Calu3 (cell line): Measurements from ENCODE around the gene OMP. TPM values are rescaled to one million over a fixed set of nuclear protein-coding genes. Genes with fewer than 3 reads are reported as not detected.
A peak's percentile ranks its signal among the peaks of the same experiment; 100 is the strongest.

Experiments used
- BruUV-seq: library from RNA; stranded (reverse); fragments of 400-500 nt; replicated peaks from 2 replicates; lab custom pipeline; 2021; lab: Mats Ljungman, UMichigan
- CTCF ChIA-PET: fragments of 300-600 bp; sonication (Branson Sonifier 250); formaldehyde crosslinking; loops from one replicate; lab custom pipeline; 2022; ENCODE audit warnings: antibody characterized with exemption; lab: Charles Lee
- DNase-seq: peaks from one replicate; pipeline ENCODE4 v3.0.0; 2022
- H3K27ac Mint-ChIP-seq: one replicate; pipeline ENCODE4 v1.8.0; 2022; ENCODE audit warnings: mixed read lengths; ENCODE audit not compliant: unreplicated experiment
- H3K27me3 Mint-ChIP-seq: one replicate; pipeline ENCODE4 v1.8.0; 2022; ENCODE audit warnings: mixed read lengths; ENCODE audit not compliant: unreplicated experiment
- H3K36me3 Mint-ChIP-seq: one replicate; pipeline ENCODE4 v1.8.0; 2022; ENCODE audit warnings: mild to moderate bottlenecking, moderate library complexity, mixed read lengths; ENCODE audit not compliant: insufficient read depth, unreplicated experiment
- H3K4me1 Mint-ChIP-seq: one replicate; pipeline ENCODE4 v1.8.0; 2022; ENCODE audit warnings: mild to moderate bottlenecking, low read depth, mixed read lengths; ENCODE audit not compliant: unreplicated experiment
- H3K4me3 Mint-ChIP-seq: one replicate; pipeline ENCODE4 v1.8.0; 2022; ENCODE audit warnings: mild to moderate bottlenecking, low read depth, moderate library complexity, mixed read lengths; ENCODE audit not compliant: unreplicated experiment
- H3K9me3 Mint-ChIP-seq: one replicate; pipeline ENCODE4 v1.8.0; 2022; ENCODE audit warnings: low read depth, mixed read lengths; ENCODE audit not compliant: unreplicated experiment
- CTCF ChIP-seq: fragments of 200-600 bp; IDR thresholded peaks from one replicate; pipeline ENCODE4 v1.8.0; 2022; ENCODE audit warnings: antibody characterized with exemption; ENCODE audit not compliant: unreplicated experiment
- intact Hi-C: fragments of 100-400 bp; cut with micrococcal nuclease; formaldehyde crosslinking; loops from one replicate; pipeline ENCODE4 v1.10.0; 2022; ENCODE audit not compliant: unreplicated experiment
- total RNA-seq: library from RNA; stranded (reverse); gene quantifications from 2 replicates; pipeline ENCODE4 v1.2.3, GENCODE V29; 2022

Gene OMP
- total RNA-seq, 1 experiment from 2014 or later = 1.1 TPM

GRCh38 chr11:77073328-77074001 is 29.2 kb upstream of the OMP start:
- peak overlapping the region; percentile 49 for H3K4me3 Mint-ChIP-seq
- intact Hi-C loops = loop anchor here (2.0 kb wide), 1 partner anchor 15 kb away; no protein-coding TSS in a partner anchor
- no TSS peak for BruUV-seq
- no peaks in the 10 kb centered on the region for H3K9me3 Mint-ChIP-seq
- peaks cover 12% of the 10 kb centered on the region for H3K36me3 Mint-ChIP-seq
- TF ChIP-seq CTCF = peak; percentile 13
- H3K4me1 Mint-ChIP-seq = peaks cover 63% of the 10 kb centered on the region
- H3K27ac Mint-ChIP-seq = peak overlapping the region; percentile 79
- peak; percentile 73 for DNase-seq
- CTCF ChIA-PET = interaction anchor here (0.6 to 2.0 kb wide), 9 partner anchors 10 to 1421 kb away, joined by 3 to 15 read pairs (median 7); no protein-coding TSS in a partner anchor
- H3K27me3 Mint-ChIP-seq = no peaks in the 10 kb centered on the region

- DNase-seq = peak; percentile 65
- TF ChIP-seq CTCF = no peak
- Mint-ChIP-seq H3K4me3 (peak overlapping the region; percentile 49), H3K27me3 (no peaks in the 10 kb centered on the region), H3K4me1 (peaks cover 63% of the 10 kb centered on the region), H3K9me3 (no peaks in the 10 kb centered on the region), H3K27ac (peak overlapping the region; percentile 79), H3K36me3 (peaks cover 10% of the 10 kb centered on the region)
- intact Hi-C loops = loop anchor here (2.0 kb wide), 1 partner anchor 15 kb away; no protein-coding TSS in a partner anchor
- CTCF ChIA-PET = interaction anchor here (0.7 to 2.0 kb wide), 7 partner anchors 11 to 47 kb away, joined by 3 to 15 read pairs (median 9); no protein-coding TSS in a partner anchor
- no TSS peak for BruUV-seq
Measured at GRCh38 chr11:77074205-77074604, 28.4 kb upstream of the OMP start.

- CTCF ChIA-PET = interaction anchor here (0.7 to 2.0 kb wide), 3 partner anchors 16 to 47 kb away, joined by 3 to 23 read pairs (median 14); no protein-coding TSS in a partner anchor
- Mint-ChIP-seq H3K4me3 (peak overlapping the region; percentile 49), H3K4me1 (peaks cover 63% of the 10 kb centered on the region), H3K27me3 (no peaks in the 10 kb centered on the region), H3K36me3 (peaks cover 10% of the 10 kb centered on the region), H3K9me3 (no peaks in the 10 kb centered on the region), H3K27ac (peak overlapping the region; percentile 79)
- no peak for TF ChIP-seq CTCF
- DNase-seq = no peak
- no TSS peak for BruUV-seq
- intact Hi-C loops = loop anchor here (2.0 kb wide), 1 partner anchor 14 kb away; no protein-coding TSS in a partner anchor
Measured at GRCh38 chr11:77074626-77075221, 27.9 kb upstream of the OMP start.

GRCh38 chr11:77075425-77075905 is 27.2 kb upstream of the OMP start:
- Mint-ChIP-seq H3K36me3 (peaks cover 10% of the 10 kb centered on the region), H3K27ac (peak overlapping the region; percentile 44), H3K4me3 (peak overlapping the region; percentile 7), H3K9me3 (no peaks in the 10 kb centered on the region), H3K4me1 (peaks cover 62% of the 10 kb centered on the region), H3K27me3 (no peaks in the 10 kb centered on the region)
- CTCF ChIA-PET = interaction anchor here (0.9 to 1.4 kb wide), 6 partner anchors 9 to 156 kb away, joined by 3 to 23 read pairs (median 4); partner anchors contain the start of gene CAPN5
- no peak for TF ChIP-seq CTCF
- intact Hi-C loops = loop anchor here (2.0 kb wide), 1 partner anchor 13 kb away; no protein-coding TSS in a partner anchor
- peak; percentile 52 for DNase-seq
- BruUV-seq = no TSS peak
